Keratinocyte (primary cell): Measurements from ENCODE around the gene TSSK1B.

Source experiments
- CTCF ChIP-seq, 3 experiments: IDR thresholded peaks in 1 of 3; conservative IDR thresholded peaks in 1 of 3; optimal IDR thresholded peaks in 1 of 3; 2 replicates in 2 of 3; 3 replicates in 1 of 3; pipeline versions ENCODE3 to v1.5.1; 2011; ENCODE audit warnings: low read length in 3 of 3, mild to moderate bottlenecking in 3 of 3, moderate library complexity in 2 of 3, control low read depth in 1 of 3, inconsistent platforms in 1 of 3; ENCODE audit not compliant: insufficient read depth in 2 of 3; ENCODE audit errors: extremely low read depth in 1 of 3
- EZH2 ChIP-seq: IDR thresholded peaks from one replicate; pipeline ENCODE4 v1.6.1; 2012; ENCODE audit warnings: inconsistent platforms, mild to moderate bottlenecking, low read length, moderate library complexity

- TF ChIP-seq CTCF (optimal IDR thresholded peaks at IDR 0.05 in 1 of 3, IDR thresholded peaks at IDR 0.05 in 1 of 3, conservative IDR thresholded peaks at IDR 0.05 in 1 of 3; ENCODE audit: extremely low read depth in 1 of 3, insufficient read depth in 2 of 3, low read length in 3 of 3): no peak
- TF ChIP-seq EZH2: no peak
Measured at GRCh38 chr5:113405530-113405929, 29.3 kb downstream of the TSSK1B start.
